HepG2 (cell line): ENCODE results near the gene EVC. TPM values are rescaled to one million over a fixed set of nuclear protein-coding genes. Genes with fewer than 3 reads are reported as not detected.

ENCODE experiments used
- ATAC-seq: fragments of 200-7000 bp; cut with Tn5 transposase; 3 replicates; pipeline ENCODE4 v1.9.1; 2020; ENCODE audit warnings: mild to moderate bottlenecking, moderate library complexity
- BruUV-seq: library from RNA; stranded (reverse); fragments of 400-500 nt; replicated peaks from 2 replicates; lab custom pipeline; 2021; lab: Mats Ljungman, UMichigan
- CTCF ChIA-PET: fragments of 300-600 bp; formaldehyde crosslinking; extraction: SDS; loops from one replicate; lab custom pipeline; 2021; ENCODE audit warnings: low total read pairs, inconsistent platforms, low intra/inter-chr PET ratio; lab: Yijun Ruan, JAX
- POLR2A ChIA-PET: fragments of 350-600 bp; sonication (Branson Sonifier 250); formaldehyde crosslinking; loops from one replicate; lab custom pipeline; 2020; ENCODE audit warnings: antibody characterized with exemption, inconsistent platforms; lab: Yijun Ruan, JAX
- DNase-seq: peaks from one replicate; pipeline ENCODE4 v3.0.0-alpha.2; 2015; ENCODE audit warnings: low spot score
- FAIRE-seq: peaks from 3 replicates; lab custom pipeline; 2011; peaks lifted over from hg19 to GRCh38; lab: Jason Lieb, UNC
- H2AFZ ChIP-seq: one replicate; pipeline ENCODE4 v1.6.1; 2011; ENCODE audit warnings: low read length, inconsistent platforms
- H3K27ac ChIP-seq: fragments of 300-600 bp; 3 replicates; pipeline ENCODE4 v1.8.0; 2011; ENCODE audit warnings: mixed run types, mild to moderate bottlenecking, mixed read lengths, low read length, inconsistent platforms; ENCODE audit not compliant: insufficient read depth; ENCODE audit errors: extremely low read length
- H3K27me3 ChIP-seq, 2 experiments: fragments of 200-600 bp in 1 of 2; 2 replicates in 1 of 2; 3 replicates in 1 of 2; pipeline versions ENCODE4 v1.6.0 to v1.8.0; 2011; ENCODE audit warnings: low read length in 2 of 2, mild to moderate bottlenecking in 2 of 2, moderate library complexity in 2 of 2, inconsistent platforms in 1 of 2; ENCODE audit not compliant: insufficient read depth in 2 of 2, control insufficient read depth in 1 of 2
- H3K36me3 ChIP-seq, 2 experiments: fragments of 200-600 bp in 1 of 2; replicated peaks in 1 of 2; 2 replicates in 1 of 2; 3 replicates in 1 of 2; pipeline versions ENCODE4 v1.5.1 to v1.8.0; 2011; ENCODE audit warnings: low read length in 2 of 2, inconsistent platforms in 1 of 2; ENCODE audit not compliant: insufficient read depth in 2 of 2, control insufficient read depth in 1 of 2
- H3K4me1 ChIP-seq: 2 replicates; pipeline ENCODE4 v1.5.1; 2012; ENCODE audit warnings: low read length, inconsistent platforms; ENCODE audit not compliant: insufficient read depth
- H3K4me2 ChIP-seq: 2 replicates; pipeline ENCODE4 v1.6.0; 2011; ENCODE audit warnings: low read depth, low read length, inconsistent platforms
- H3K4me3 ChIP-seq, 3 experiments: fragments of 200-600 bp in 1 of 3; sonication (generic), shearing (Covaris generic) in 1 of 3; replicated peaks in 1 of 3; 2 replicates each; pipeline ENCODE4 v1.5.1; 2011 to 2016; ENCODE audit warnings: low read length in 3 of 3, inconsistent platforms in 2 of 3, low read depth in 2 of 3, mild to moderate bottlenecking in 2 of 3, control low read depth in 1 of 3, mixed read lengths in 1 of 3; ENCODE audit not compliant: insufficient read depth in 1 of 3
- H3K79me2 ChIP-seq: one replicate; pipeline ENCODE4 v1.6.1; 2011; ENCODE audit warnings: low read length, inconsistent platforms; ENCODE audit not compliant: insufficient read depth
- H3K9ac ChIP-seq: 2 replicates; pipeline ENCODE4 v1.6.0; 2011; ENCODE audit warnings: mild to moderate bottlenecking, low read depth, low read length, inconsistent platforms; ENCODE audit not compliant: insufficient read depth
- H3K9me3 ChIP-seq: 2 replicates; pipeline ENCODE4 v1.5.1; 2012; ENCODE audit warnings: mild to moderate bottlenecking, low read length
- H4K20me1 ChIP-seq: 2 replicates; pipeline ENCODE4 v1.6.0; 2011; ENCODE audit warnings: inconsistent platforms, mild to moderate bottlenecking, low read length, moderate library complexity; ENCODE audit not compliant: insufficient read depth
- CREB3 ChIP-seq: sonication (generic); formaldehyde crosslinking; IDR thresholded peaks from 2 replicates; pipeline ENCODE4 v1.5.0; 2020; ENCODE audit warnings: missing genetic modification reagents
- HMGXB4 ChIP-seq, 2 experiments: sonication (generic) in 1 of 2; formaldehyde crosslinking in 1 of 2; IDR thresholded peaks; 2 replicates each; pipeline versions ENCODE4 v1.4.0 to v1.6.1; 2018 to 2020; ENCODE audit warnings: missing genetic modification reagents in 2 of 2, borderline replicate concordance in 1 of 2, low read depth in 1 of 2, mild to moderate bottlenecking in 1 of 2, missing biosample characterization in 1 of 2
- KDM5A ChIP-seq: fragments of 200-600 bp; sonication (generic); IDR thresholded peaks from 2 replicates; pipeline ENCODE4 v1.7.0; 2018; ENCODE audit warnings: antibody characterized with exemption, mild to moderate bottlenecking, low read length, borderline replicate concordance
- NFIB ChIP-seq: sonication (generic); formaldehyde crosslinking; IDR thresholded peaks from 2 replicates; pipeline ENCODE4 v1.9.0; 2021; ENCODE audit warnings: missing genetic modification reagents, mild to moderate bottlenecking, borderline replicate concordance
- PRDM15 ChIP-seq: sonication (generic); formaldehyde crosslinking; IDR thresholded peaks from 2 replicates; pipeline ENCODE4 v1.4.0; 2020; ENCODE audit warnings: missing genetic modification reagents
- SOX13 ChIP-seq, 3 experiments: fragments of 450-650 bp in 1 of 3; sonication (generic) in 1 of 3; formaldehyde crosslinking in 1 of 3; IDR thresholded peaks in 2 of 3; conservative IDR thresholded peaks in 1 of 3; 2 replicates each; pipeline versions ENCODE4 v1.5.0 to v1.6.1; 2016 to 2020; ENCODE audit warnings: antibody characterized with exemption in 1 of 3, mild to moderate bottlenecking in 1 of 3, missing compliant biosample characterization in 1 of 3, missing genetic modification reagents in 1 of 3, moderate library complexity in 1 of 3
- ZBTB37 ChIP-seq: sonication (generic); formaldehyde crosslinking; IDR thresholded peaks from 2 replicates; pipeline ENCODE4 v1.4.0; 2020; ENCODE audit warnings: mild to moderate bottlenecking, missing genetic modification reagents
- ZFY ChIP-seq: sonication (generic); formaldehyde crosslinking; IDR thresholded peaks from 2 replicates; pipeline ENCODE4 v1.4.0; 2020; ENCODE audit warnings: missing genetic modification reagents
- ZIK1 ChIP-seq: sonication (generic); formaldehyde crosslinking; IDR thresholded peaks from 2 replicates; pipeline ENCODE4 v1.5.0; 2020; ENCODE audit warnings: mild to moderate bottlenecking, low read depth, missing genetic modification reagents, borderline replicate concordance
- ZKSCAN1 ChIP-seq: fragments of 150-350 bp; IDR thresholded peaks from 2 replicates; pipeline ENCODE4 v1.6.1; 2014; ENCODE audit warnings: low read length
- ZNF619 ChIP-seq: sonication (generic); formaldehyde crosslinking; IDR thresholded peaks from 2 replicates; pipeline ENCODE4 v1.4.0; 2020; ENCODE audit warnings: mild to moderate bottlenecking, missing genetic modification reagents
- ZNF841 ChIP-seq: sonication (generic); formaldehyde crosslinking; IDR thresholded peaks from 2 replicates; pipeline ENCODE4 v1.8.1; 2023; ENCODE audit warnings: missing genetic modification reagents, borderline replicate concordance
- ZNF850 ChIP-seq: sonication (generic); formaldehyde crosslinking; conservative IDR thresholded peaks from 2 replicates; pipeline ENCODE4 v1.9.0; 2021; ENCODE audit warnings: mild to moderate bottlenecking, missing genetic modification reagents
- WGBS: methylation state at CpG from one replicate; pipeline ENCODE4 v1.1.6; 2017; ENCODE audit warnings: low lambda C conversion rate; 5-methylcytosine and 5-hydroxymethylcytosine counted together
- in situ Hi-C: cut with HindIII; loops from 2 replicates; pipeline ENCODE4 v1.10.0; 2017; ENCODE audit warnings: low pct_unique_long_range_greater_than_20kb; ENCODE audit not compliant: extremely low pct_ligation_motif_present
- intact Hi-C: fragments of 100-400 bp; cut with micrococcal nuclease; formaldehyde crosslinking; loops from one replicate; pipeline ENCODE4 v1.10.0; 2022; ENCODE audit not compliant: unreplicated experiment
- polyA plus RNA-seq, 8 experiments: library from polyadenylated mRNA; depleted of rRNA in 3 of 8; stranded (reverse) in 7 of 8; unstranded in 1 of 8; fragments of >200 nt; fragmentation: Illumina TruSeq in 4 of 8; extraction: Trizol in 4 of 8; gene quantifications; 2 replicates each; pipeline versions ENCODE4 v1.2.1 to v1.2.3, GENCODE V29; 2011 to 2016; ENCODE audit warnings: low read depth in 4 of 8, missing spikeins in 1 of 8, mixed read lengths in 1 of 8; ENCODE audit not compliant: insufficient read depth in 1 of 8
- total RNA-seq, 5 experiments: library from RNA; depleted of rRNA; stranded (reverse); fragments of >200 nt; fragmentation: Illumina TruSeq; extraction: Trizol; gene quantifications; 2 replicates each; pipeline ENCODE4 v1.2.3, GENCODE V29; 2016; ENCODE audit warnings: low read depth in 1 of 5

The EVC gene
- total and polyA plus RNA-seq, 2 of the 13 experiments (the other 11 are each of a cell fraction or from before 2014, with no cell fraction given), result 3.1 to 4.9 TPM

- in situ Hi-C loops, result no loop called here
- H3K4me1 ChIP-seq, result no peaks in the 10 kb centered on the region
- 96% methylated on average over 7 of the region's 7 CpGs for WGBS
- DNase-seq (no peak), ATAC-seq (no peak), FAIRE-seq (no peak)
- H3K27ac ChIP-seq, result no peak overlapping the region
- intact Hi-C loops, result no loop called here
- no peaks in the 10 kb centered on the region for H3K79me2 ChIP-seq
- CTCF ChIA-PET, result no interaction called here
- no peak overlapping the region for H3K4me3 ChIP-seq
- POLR2A ChIA-PET, result no interaction called here
- no peaks in the 10 kb centered on the region for H3K9me3 ChIP-seq
- H3K9ac ChIP-seq, result no peak overlapping the region
- no peaks in the 10 kb centered on the region for H4K20me1 ChIP-seq
- no peak overlapping the region for H2AFZ ChIP-seq
- H3K36me3 ChIP-seq, result peaks cover 14 to 25% of the 10 kb centered on the region in 2 experiments; a peak in 3 of 5 replicates
- no TSS peak for BruUV-seq
- no peak overlapping the region for H3K4me2 ChIP-seq
- no peaks in the 10 kb centered on the region for H3K27me3 ChIP-seq
- TF ChIP-seq ZBTB37 (CRISPR knock-in tag) (no peak), SOX13 (IDR thresholded peaks at IDR 0.05) (no peak), SOX13 (CRISPR knock-in tag; conservative IDR thresholded peaks at IDR 0.05 in 1 of 2, IDR thresholded peaks at IDR 0.05 in 1 of 2) (no peak), ZIK1 (CRISPR knock-in tag) (no peak), PRDM15 (CRISPR knock-in tag) (no peak), ZKSCAN1 (no peak), HMGXB4 (CRISPR knock-in tag; IDR thresholded peaks at IDR 0.05; ENCODE audit: borderline replicate concordance in 1 of 2, low read depth in 1 of 2) (no peak), NFIB (CRISPR knock-in tag) (no peak), ZNF619 (CRISPR knock-in tag) (no peak), ZFY (no peak), CREB3 (CRISPR knock-in tag) (no peak), ZNF841 (CRISPR knock-in tag) (no peak), KDM5A (no peak), ZNF850 (CRISPR knock-in tag) (no peak)
These were observed 42.4 kb downstream of the EVC start for GRCh38 chr4:5753366-5753765.
